Prostate gland (tissue), 2 donors: ENCODE results near the gene TSPAN10.

ENCODE experiments used
- CTCF ChIP-seq, 4 experiments: fragments of 200-600 bp in 2 of 4; fragments of 450-650 bp in 2 of 4; sonication (generic) in 2 of 4; IDR thresholded peaks; 1 replicate in 3 of 4; 2 replicates in 1 of 4; pipeline ENCODE4 v1.5.1; 2016 to 2019; ENCODE audit warnings: antibody characterized with exemption in 4 of 4, mild to moderate bottlenecking in 2 of 4, moderate library complexity in 2 of 4
- POLR2AphosphoS5 ChIP-seq: sonication (generic); formaldehyde crosslinking; IDR thresholded peaks from one replicate; pipeline ENCODE4 v1.6.1; 2017; ENCODE audit warnings: antibody characterized with exemption

DNA sequence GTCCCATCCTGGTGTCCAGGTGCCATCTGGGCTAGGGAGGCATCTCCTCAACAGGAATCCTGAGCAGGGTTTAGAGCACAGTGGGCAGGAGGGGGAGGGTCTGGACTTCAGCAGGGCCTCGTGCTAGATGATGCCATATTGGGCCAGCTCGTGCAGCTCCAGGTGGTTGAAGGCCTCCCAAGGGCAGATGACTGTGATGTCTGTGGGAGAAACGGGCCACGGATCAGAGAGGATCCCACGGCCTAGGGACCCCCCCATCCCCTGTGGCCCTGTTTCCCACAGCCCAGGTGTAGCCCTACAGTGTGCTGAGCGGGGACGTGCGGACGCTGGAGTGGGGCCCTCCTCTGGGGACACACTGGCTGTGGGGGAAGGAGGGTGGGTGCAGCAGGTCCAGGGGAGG, 14.0 kb downstream of the TSPAN10 start:
- TF ChIP-seq CTCF (IDR thresholded peaks at IDR 0.05) (no peak), POLR2AphosphoS5 (no peak)
